HG02588 (cell line): ENCODE measurements around the gene EVPL.
"Not testable (repeated sequence)": the region's sequence is repeated elsewhere in the genome, so short reads cannot be mapped to it uniquely, and the experiment has no call there.

Source experiments
- ATAC-seq: cut with Tn5 transposase; IDR thresholded peaks from one replicate; pipeline ENCODE4 v1.9.1; 2021; ENCODE audit warnings: mild to moderate bottlenecking, moderate library complexity; ENCODE audit not compliant: unreplicated experiment

The EVPL gene

DNA sequence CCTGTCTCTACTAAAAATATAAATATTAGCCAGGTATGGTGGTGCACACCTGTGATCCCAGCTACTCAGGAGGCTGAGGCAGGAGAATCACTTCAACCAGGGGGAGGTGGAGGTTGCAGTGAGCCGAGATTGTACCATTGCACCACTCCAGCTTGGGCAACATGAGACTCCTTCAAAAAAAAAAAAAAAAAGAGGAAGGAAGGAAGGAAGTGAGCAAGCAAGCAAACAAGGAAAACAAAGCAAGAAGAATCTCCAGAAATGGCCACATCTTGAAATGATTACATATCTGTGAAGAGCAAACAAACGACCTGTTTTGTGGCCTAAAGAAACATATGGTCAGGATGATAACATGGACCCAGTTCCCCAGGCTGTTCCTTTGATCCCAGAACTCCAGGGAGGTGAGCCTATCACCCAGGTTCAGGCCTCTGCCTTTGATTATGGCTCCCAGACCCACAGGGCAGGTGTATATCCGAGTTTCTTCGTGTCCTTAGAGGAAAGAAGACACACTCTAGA lies 57.0 kb downstream of the EVPL start:
- no peak for ATAC-seq

- ATAC-seq, result not testable (repeated sequence)
Observed at GRCh38 chr17:75969044-75969443, 58.1 kb downstream of the EVPL start.

DNA sequence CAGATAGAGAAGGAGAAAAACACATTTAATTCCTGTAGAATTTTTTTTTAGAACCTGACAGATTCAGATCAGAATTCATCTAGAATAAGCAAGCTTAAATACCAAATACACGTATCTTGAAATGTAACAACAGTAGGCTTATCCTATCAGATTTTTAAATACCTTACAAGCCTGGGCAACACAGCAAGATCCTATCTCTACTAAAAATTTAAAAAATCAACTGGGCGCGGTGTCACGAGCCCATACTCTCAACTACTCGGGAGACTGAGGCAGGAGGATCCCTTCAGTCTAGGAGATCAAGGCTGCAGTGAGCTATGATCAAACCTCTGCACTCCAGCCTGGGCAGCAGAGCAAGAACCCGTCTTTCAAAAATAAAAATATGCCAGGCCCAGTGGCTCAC lies 61.6 kb downstream of the EVPL start:
- no peak for ATAC-seq

GRCh38 chr17:75959839-75960511 lies 67.1 kb downstream of the EVPL start:
- no peak for ATAC-seq

GRCh38 chr17:75959051-75959838 lies 67.9 kb downstream of the EVPL start:
- ATAC-seq, result no peak
